ENCODE data around the gene TMEM244.

- TF ChIP-seq CTCF (IDR thresholded peaks at IDR 0.05; ENCODE audit: low read depth, low read length) (no peak), EZH2phosphoT487 (IDR thresholded peaks at IDR 0.05; ENCODE audit: low read depth) (no peak)
Measured at GRCh38 chr6:129866688-129867087, 5.6 kb upstream of the TMEM244 start.

Measured in OCI-LY3 (cell line).